H1 (cell line): Measurements from ENCODE around the gene NABP2. TPM values are rescaled to one million over a fixed set of nuclear protein-coding genes. Genes with fewer than 3 reads are reported as not detected.
A peak's percentile ranks its signal among the peaks of the same experiment; 100 is the strongest.

Experiments
- CTCF ChIA-PET: fragments of 300-600 bp; sonication (Branson Sonifier 250); formaldehyde crosslinking; loops from one replicate; lab custom pipeline; 2021; ENCODE audit not compliant: partially characterized antibody; lab: Charles Lee
- POLR2A ChIA-PET: fragments of 300-600 bp; sonication (Branson Sonifier 250); formaldehyde crosslinking; loops from one replicate; lab custom pipeline; 2021; ENCODE audit warnings: inconsistent platforms; ENCODE audit not compliant: partially characterized antibody; lab: Charles Lee
- DNase-seq, 2 experiments: peaks; one replicate each; pipeline versions ENCODE4 v3.0.0 to v3.0.0-alpha.2; 2010 to 2022; ENCODE audit warnings: low spot score in 2 of 2, low read depth in 1 of 2, mixed read lengths in 1 of 2
- FAIRE-seq: peaks from 2 replicates; lab custom pipeline; 2011; peaks lifted over from hg19 to GRCh38; lab: Jason Lieb, UNC
- H2AFZ ChIP-seq: 2 replicates; pipeline ENCODE4 v1.8.1; 2012; ENCODE audit warnings: low read length, inconsistent platforms
- H2AK5ac ChIP-seq: 2 replicates; pipeline ENCODE4 v1.6.1; 2013; ENCODE audit warnings: low read depth, low read length
- H2BK120ac ChIP-seq: replicated peaks from 2 replicates; pipeline ENCODE3; 2013; ENCODE audit warnings: low read depth, low read length, inconsistent platforms
- H2BK12ac ChIP-seq: 2 replicates; pipeline ENCODE4 v1.6.1; 2013; ENCODE audit warnings: low read depth, low read length
- H2BK15ac ChIP-seq: 2 replicates; pipeline ENCODE4 v1.6.1; 2013; ENCODE audit warnings: low read length
- H2BK20ac ChIP-seq: 2 replicates; pipeline ENCODE4 v1.6.1; 2013; ENCODE audit warnings: low read length
- H2BK5ac ChIP-seq: 2 replicates; pipeline ENCODE4 v1.6.1; 2013; ENCODE audit warnings: low read depth, low read length
- H3K14ac ChIP-seq: 2 replicates; pipeline ENCODE4 v1.6.1; 2013; ENCODE audit warnings: inconsistent platforms; ENCODE audit not compliant: insufficient read length
- H3K18ac ChIP-seq: 2 replicates; pipeline ENCODE4 v1.6.1; 2013; ENCODE audit warnings: low read length; ENCODE audit errors: extremely low read depth
- H3K23ac ChIP-seq: 2 replicates; pipeline ENCODE4 v1.6.1; 2013; ENCODE audit warnings: inconsistent platforms; ENCODE audit not compliant: insufficient read length
- H3K23me2 ChIP-seq: 2 replicates; pipeline ENCODE4 v1.6.1; 2013; ENCODE audit warnings: low read depth, low read length
- H3K27ac ChIP-seq: 2 replicates; pipeline ENCODE4 v1.6.1; 2011; ENCODE audit warnings: low read depth, low read length, inconsistent platforms
- H3K27me3 ChIP-seq, 4 experiments: replicated peaks in 1 of 4; 1 replicate in 1 of 4; 2 replicates in 3 of 4; pipeline versions ENCODE4 v1.6.1 to v1.8.1; 2011 to 2013; ENCODE audit warnings: low read length in 3 of 4, mild to moderate bottlenecking in 3 of 4, inconsistent platforms in 2 of 4, mixed read lengths in 2 of 4, moderate library complexity in 1 of 4; ENCODE audit not compliant: control insufficient read depth in 3 of 4, insufficient read depth in 3 of 4; ENCODE audit errors: extremely low read depth in 1 of 4
- H3K36me3 ChIP-seq, 4 experiments: 2 replicates each; pipeline versions ENCODE4 v1.6.1 to v1.8.1; 2011 to 2013; ENCODE audit warnings: mild to moderate bottlenecking in 4 of 4, low read length in 3 of 4, moderate library complexity in 2 of 4, control low read depth in 1 of 4, inconsistent platforms in 1 of 4; ENCODE audit not compliant: insufficient read depth in 4 of 4, control insufficient read depth in 2 of 4
- H3K4ac ChIP-seq: replicated peaks from 2 replicates; pipeline ENCODE3; 2013; ENCODE audit warnings: low read length, low read depth, mixed read lengths, inconsistent platforms; ENCODE audit not compliant: insufficient read length
- H3K4me1 ChIP-seq, 4 experiments: replicated peaks in 1 of 4; 1 replicate in 1 of 4; 2 replicates in 3 of 4; pipeline versions ENCODE4 v1.6.1 to v1.8.1; 2011 to 2013; ENCODE audit warnings: low read length in 3 of 4, inconsistent platforms in 2 of 4, mixed read lengths in 1 of 4; ENCODE audit not compliant: insufficient read depth in 4 of 4, control insufficient read depth in 3 of 4
- H3K4me2 ChIP-seq, 2 experiments: 2 replicates each; pipeline versions ENCODE4 v1.6.1 to v1.8.1; 2011 to 2013; ENCODE audit warnings: low read depth in 2 of 2, low read length in 2 of 2, control low read depth in 1 of 2, inconsistent platforms in 1 of 2, mild to moderate bottlenecking in 1 of 2; ENCODE audit not compliant: insufficient read depth in 1 of 2
- H3K4me3 ChIP-seq, 4 experiments: fragments of 200-600, 300-600 bp in 1 of 4; sonication (generic), shearing (Covaris generic), sonication (Bioruptor Twin) in 1 of 4; 2 replicates each; pipeline versions ENCODE4 v1.5.1 to v1.8.1; 2011 to 2016; ENCODE audit warnings: low read length in 4 of 4, low read depth in 3 of 4, control low read depth in 2 of 4, inconsistent platforms in 2 of 4, mild to moderate bottlenecking in 2 of 4, mixed read lengths in 1 of 4, moderate library complexity in 1 of 4; ENCODE audit not compliant: insufficient read depth in 2 of 4; ENCODE audit errors: extremely low read depth in 1 of 4
- H3K56ac ChIP-seq: replicated peaks from 2 replicates; pipeline ENCODE3; 2013; ENCODE audit warnings: low read depth, mild to moderate bottlenecking, mixed read lengths, low read length, inconsistent platforms; ENCODE audit not compliant: insufficient read length
- H3K79me1 ChIP-seq: 2 replicates; pipeline ENCODE4 v1.6.1; 2013; ENCODE audit warnings: low read depth, low read length, control low read depth
- H3K79me2 ChIP-seq, 2 experiments: 2 replicates each; pipeline versions ENCODE4 v1.6.1 to v1.8.1; 2012 to 2013; ENCODE audit warnings: low read length in 2 of 2, mild to moderate bottlenecking in 2 of 2, inconsistent platforms in 1 of 2; ENCODE audit not compliant: insufficient read depth in 2 of 2, control insufficient read depth in 1 of 2
- H3K9ac ChIP-seq, 4 experiments: replicated peaks in 1 of 4; 1 replicate in 1 of 4; 2 replicates in 3 of 4; pipeline versions ENCODE4 v1.6.1 to v1.8.1; 2011 to 2013; ENCODE audit warnings: low read depth in 3 of 4, low read length in 3 of 4, control low read depth in 2 of 4, mild to moderate bottlenecking in 2 of 4, moderate library complexity in 2 of 4, inconsistent platforms in 1 of 4; ENCODE audit errors: extremely low read depth in 1 of 4
- H3K9me3 ChIP-seq, 2 experiments: 2 replicates each; pipeline versions ENCODE4 v1.6.1 to v1.8.1; 2012 to 2013; ENCODE audit warnings: mild to moderate bottlenecking in 2 of 2, moderate library complexity in 2 of 2, control low read depth in 1 of 2, inconsistent platforms in 1 of 2, low read depth in 1 of 2, low read length in 1 of 2, mixed read lengths in 1 of 2; ENCODE audit not compliant: insufficient read depth in 2 of 2
- H4K20me1 ChIP-seq, 2 experiments: replicated peaks in 1 of 2; 2 replicates each; pipeline versions ENCODE3 to v1.8.1; 2011 to 2013; ENCODE audit warnings: inconsistent platforms in 2 of 2, low read length in 2 of 2, mild to moderate bottlenecking in 1 of 2; ENCODE audit not compliant: insufficient read depth in 2 of 2, control insufficient read depth in 1 of 2
- H4K5ac ChIP-seq: 2 replicates; pipeline ENCODE4 v1.6.1; 2013; ENCODE audit warnings: low read length, low read depth, mixed read lengths, inconsistent platforms; ENCODE audit not compliant: insufficient read length
- H4K8ac ChIP-seq: 2 replicates; pipeline ENCODE4 v1.8.0; 2013; ENCODE audit warnings: mild to moderate bottlenecking, moderate library complexity, low read length, inconsistent platforms; ENCODE audit not compliant: insufficient read depth; ENCODE audit errors: extremely low read depth
- H4K91ac ChIP-seq: replicated peaks from 2 replicates; pipeline ENCODE3; 2013; ENCODE audit warnings: low read length, mixed read lengths, inconsistent platforms; ENCODE audit not compliant: insufficient read length
- ATF3 ChIP-seq: IDR thresholded peaks from 2 replicates; pipeline ENCODE4 v1.6.1; 2011; ENCODE audit warnings: low read depth, mild to moderate bottlenecking, low read length; ENCODE audit not compliant: insufficient read depth
- BACH1 ChIP-seq: IDR thresholded peaks from 2 replicates; pipeline ENCODE4 v1.6.1; 2012; ENCODE audit warnings: low read length, improper control_type of control experiment
- CEBPB ChIP-seq: IDR thresholded peaks from 2 replicates; pipeline ENCODE4 v1.6.1; 2012; ENCODE audit warnings: low read depth, low read length
- CHD2 ChIP-seq: IDR thresholded peaks from 2 replicates; pipeline ENCODE4 v1.6.1; 2012; ENCODE audit warnings: low read length, improper control_type of control experiment
- CTBP2 ChIP-seq: IDR thresholded peaks from 2 replicates; pipeline ENCODE4 v1.7.0; 2011; ENCODE audit warnings: borderline replicate concordance, mild to moderate bottlenecking, moderate library complexity, mixed read lengths, low read length; ENCODE audit not compliant: insufficient read depth, insufficient read length
- EGR1 ChIP-seq: IDR thresholded peaks from 2 replicates; pipeline ENCODE4 v1.6.1; 2011; ENCODE audit warnings: low read depth, low read length, borderline replicate concordance
- SP2 ChIP-seq: IDR thresholded peaks from 2 replicates; pipeline ENCODE4 v1.6.1; 2012; ENCODE audit warnings: mild to moderate bottlenecking, low read length, inconsistent platforms
- WGBS, 2 experiments: shearing (Covaris generic) in 1 of 2; methylation state at CpG; one replicate each; pipeline versions ENCODE4 v1.1.6 to v1.1.7; 2013 to 2015; ENCODE audit warnings: low lambda C conversion rate in 2 of 2, mixed read lengths in 2 of 2, inconsistent platforms in 1 of 2, low coverage in 1 of 2, missing lambda C conversion rate in 1 of 2; ENCODE audit not compliant: insufficient replicate concordance in 2 of 2, insufficient coverage in 1 of 2, insufficient read length in 1 of 2; ENCODE audit errors: extremely low coverage in 1 of 2, missing lambda C conversion rate in 1 of 2; 5-methylcytosine and 5-hydroxymethylcytosine counted together
- long read RNA-seq, 2 experiments: library from RNA in 1 of 2; library from capped mRNA in 1 of 2; stranded (forward); transcript quantifications; one replicate each; pipeline ENCODE4 v2.0.0, GENCODE V29; 2021; ENCODE audit warnings: inconsistent platforms in 1 of 2
- polyA minus RNA-seq, 3 experiments: library from RNA; depleted of rRNA, polyadenylated mRNA; stranded (reverse); fragments of >200 nt; gene quantifications; 1 replicate in 2 of 3; 2 replicates in 1 of 3; pipeline ENCODE4 v1.2.3, GENCODE V29; 2011
- polyA plus RNA-seq, 7 experiments: library from polyadenylated mRNA; depleted of rRNA in 3 of 7; stranded (reverse) in 5 of 7; unstranded in 2 of 7; fragments of >200 nt in 5 of 7; fragments of 200-250 nt in 2 of 7; gene quantifications; 1 replicate in 5 of 7; 2 replicates in 1 of 7; 4 replicates in 1 of 7; pipeline versions ENCODE4 v1.2.1 to v1.2.3, GENCODE V29; 2011 to 2013; ENCODE audit warnings: missing spikeins in 2 of 7, mixed read lengths in 2 of 7
- total RNA-seq: library from RNA; stranded (reverse); fragmentation: NEBNext Ultra II Directional; extraction: Animal tissue kit (Norgen Biotek cat#: 25700); gene quantifications from 2 replicates; pipeline ENCODE4 v1.2.1, GENCODE V29; 2021

NABP2 gene
- total RNA-seq (56.1 and 58.1 TPM in 2 replicates), polyA plus RNA-seq (2011; rRNA removed) (59.8 and 67.5 TPM in 2 replicates), polyA minus RNA-seq (2011; rRNA and poly(A)+ RNA removed) (34.2 and 41.0 TPM in 2 replicates)
- 71.4 TPM for polyA plus RNA-seq (2011; cell fraction: cytosol; rRNA removed)
- 29.7 TPM for polyA plus RNA-seq (2011; cell fraction: nucleus; rRNA removed)
- polyA plus RNA-seq (2012, experiment 1 of 2), result 58.0 to 64.0 TPM (median 61.5 TPM) in 4 replicates
- polyA plus RNA-seq (2012, experiment 2 of 2), result 60.6 TPM
- polyA plus RNA-seq (2013, experiment 1 of 2), result 31.7 TPM
- 32.1 TPM for polyA plus RNA-seq (2013, experiment 2 of 2)
- polyA minus RNA-seq (2011; cell fraction: cytosol; rRNA and poly(A)+ RNA removed), result 17.3 TPM
- polyA minus RNA-seq (2011; cell fraction: nucleus; rRNA and poly(A)+ RNA removed), result 9.0 TPM
- long read RNA-seq, experiment 1, transcript NABP2-201 (7 exons, 1,417 nt), result major isoform, 20 of 62 reads
- long read RNA-seq, experiment 1, transcript NABP2-202 (7 exons, 1,411 nt), result minor isoform, 7 of 62 reads
- long read RNA-seq, experiment 1, transcript NABP2-203 (6 exons, 1,775 nt), result minor isoform, 18 of 62 reads
- long read RNA-seq, experiment 1, partial matches to known transcripts, result 4 of 62 reads
- long read RNA-seq, experiment 1, other reads (novel, unspliced or antisense), result 13 of 62 reads
- long read RNA-seq, experiment 2, transcript NABP2-201 (7 exons, 1,417 nt), result major isoform, 30 of 72 reads
- long read RNA-seq, experiment 2, transcript NABP2-203 (6 exons, 1,775 nt), result minor isoform, 17 of 72 reads
- long read RNA-seq, experiment 2, transcript NABP2-202 (7 exons, 1,411 nt), result minor isoform, 11 of 72 reads
- long read RNA-seq, experiment 2, partial matches to known transcripts, result 11 of 72 reads
- long read RNA-seq, experiment 2, other reads (novel, unspliced or antisense), result 2 of 72 reads

- peak within 1 kb of the TSS; percentile 8 for H4K91ac ChIP-seq
- H3K23me2 ChIP-seq, result peaks cover 22% of the 10 kb centered on the region
- no peak within 1 kb of the TSS for H3K23ac ChIP-seq
- peak within 1 kb of the TSS; percentile 55; the same call in 1 of the 2 replicates for H2BK5ac ChIP-seq
- peaks cover 6% of the 10 kb centered on the region for H3K79me1 ChIP-seq
- peak within 1 kb of the TSS; percentile 63 for H3K4ac ChIP-seq
- no peak within 1 kb of the TSS for H3K14ac ChIP-seq
- POLR2A ChIA-PET, result interaction anchor here (1.0 to 4.3 kb wide), 2 partner anchors 11 to 45 kb away, joined by 3 to 41 read pairs; no protein-coding TSS in a partner anchor
- H3K4me1 ChIP-seq, result peaks cover 3 to 13% (median 6%) of the 10 kb centered on the region in 4 experiments; a peak in 6 of 7 replicates
- peak within 1 kb of the TSS; percentile 9 for H2BK120ac ChIP-seq
- peak within 1 kb of the TSS; percentile 64; the same call in 1 of the 2 replicates for H2AFZ ChIP-seq
- peak within 1 kb of the TSS in 2 of 4 experiments; percentile 45 to 46; a peak in 3 of 7 replicates for H3K9ac ChIP-seq
- 3% methylated on average over 35 of the region's 41 CpGs; no CpG with 5 or more reads in 1 of the 2 experiments for WGBS, 2 experiments
- DNase-seq (peak; percentile 95 to 98), FAIRE-seq (peak; percentile 60)
- H2AK5ac ChIP-seq, result 0 out of 2 replicates have a peak within 1 kb of the TSS, but pooled peaks have one; percentile 0
- no peak within 1 kb of the TSS; the same call in 1 of the 2 replicates for H2BK12ac ChIP-seq
- peaks cover 0 to 17% of the 10 kb centered on the region in 2 experiments; a peak in 2 of 4 replicates for H3K79me2 ChIP-seq
- H4K5ac ChIP-seq, result peak within 1 kb of the TSS; percentile 64
- H4K20me1 ChIP-seq, result peaks cover 0 to 2% of the 10 kb centered on the region in 2 experiments
- H3K27me3 ChIP-seq, result no peaks in the 10 kb centered on the region
- no peak within 1 kb of the TSS for H2BK20ac ChIP-seq
- peak within 1 kb of the TSS; percentile 59; the same call in 1 of the 2 replicates for H3K27ac ChIP-seq
- H3K56ac ChIP-seq, result no peak within 1 kb of the TSS
- no peaks in the 10 kb centered on the region for H3K9me3 ChIP-seq
- no peak within 1 kb of the TSS for H2BK15ac ChIP-seq
- H3K4me2 ChIP-seq, result peak within 1 kb of the TSS; percentile 90 to 100
- peaks cover 0 to 4% (median 1%) of the 10 kb centered on the region in 4 experiments; a peak in 1 of 8 replicates for H3K36me3 ChIP-seq
- peak within 1 kb of the TSS; percentile 54; the same call in 1 of the 2 replicates for H3K18ac ChIP-seq
- CTCF ChIA-PET, result interaction anchor here (2.6 to 10.5 kb wide), 5 partner anchors 17 to 105 kb away, joined by 12 to 89 read pairs (median 28); partner anchors contain the start of genes ANKRD52 and ZC3H10
- peak within 1 kb of the TSS; percentile 49 to 78 (median 66) for H3K4me3 ChIP-seq
- H4K8ac ChIP-seq, result 0 out of 2 replicates have a peak within 1 kb of the TSS, but pooled peaks have one; percentile 58
- TF ChIP-seq CTBP2 (peak; percentile 49), CEBPB (no peak; the same call in 1 of the 2 replicates), EGR1 (no peak), BACH1 (no peak), CHD2 (peak; percentile 75), SP2 (peak; percentile 41; the same call in 1 of the 2 replicates), ATF3 (no peak)
Observed at GRCh38 chr12:56224102-56224701, at the start of gene NABP2. Gene NABP2 (plus strand): TSS chr12:56224342. CDS start chr12:56224857, 515 bp downstream.
